ENCODE measurements around the gene RNF2.

RNF2 gene

DNA sequence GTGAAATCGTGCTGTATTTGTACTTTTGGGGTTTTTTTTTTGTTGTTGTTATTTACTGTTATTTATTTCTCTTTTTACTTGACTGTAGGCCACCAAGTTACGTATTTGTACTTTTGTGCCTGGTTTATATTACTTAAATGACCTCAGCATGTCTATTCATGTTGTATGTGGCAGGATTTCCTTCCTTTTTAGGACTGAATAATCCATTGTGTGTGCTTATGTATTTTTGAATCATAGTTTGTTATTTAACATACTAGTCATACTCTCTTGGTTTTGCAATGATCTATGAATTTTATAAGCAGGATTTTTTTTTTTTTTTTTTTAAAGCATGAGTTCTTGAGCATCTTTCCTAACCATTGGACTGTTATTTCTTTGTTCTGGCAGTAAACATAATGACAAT, 51.2 kb downstream of the RNF2 start:
- DNase-seq (ENCODE audit: low read depth): no peak

DNA sequence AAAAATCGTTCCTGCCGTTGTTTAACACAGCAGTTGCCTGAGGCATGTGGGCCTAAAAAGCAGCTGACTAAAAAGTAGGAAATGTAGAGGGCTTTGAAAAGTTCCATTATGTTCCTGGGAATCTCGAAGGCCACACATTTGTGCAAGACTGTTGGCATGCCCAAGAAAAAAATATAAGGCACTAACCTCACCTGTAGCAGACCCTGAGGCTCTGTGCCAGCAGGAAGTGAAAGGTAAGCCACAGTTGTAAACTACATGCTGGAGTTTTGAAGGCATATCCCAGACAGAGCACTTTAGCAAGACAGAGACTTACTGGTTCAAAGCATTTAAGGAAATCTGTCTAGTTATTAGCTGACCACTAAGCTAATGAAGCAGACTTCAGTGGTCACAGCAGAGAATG, 58.7 kb downstream of the RNF2 start:
- DNase-seq (ENCODE audit: low read depth): no peak

- no peak for DNase-seq (ENCODE audit: low read depth)
Measured at GRCh38 chr1:185105121-185105520, 59.8 kb downstream of the RNF2 start.

GRCh38 chr1:185108321-185108720, 63.0 kb downstream of the RNF2 start:
- no peak for DNase-seq (ENCODE audit: low read depth)

DNA sequence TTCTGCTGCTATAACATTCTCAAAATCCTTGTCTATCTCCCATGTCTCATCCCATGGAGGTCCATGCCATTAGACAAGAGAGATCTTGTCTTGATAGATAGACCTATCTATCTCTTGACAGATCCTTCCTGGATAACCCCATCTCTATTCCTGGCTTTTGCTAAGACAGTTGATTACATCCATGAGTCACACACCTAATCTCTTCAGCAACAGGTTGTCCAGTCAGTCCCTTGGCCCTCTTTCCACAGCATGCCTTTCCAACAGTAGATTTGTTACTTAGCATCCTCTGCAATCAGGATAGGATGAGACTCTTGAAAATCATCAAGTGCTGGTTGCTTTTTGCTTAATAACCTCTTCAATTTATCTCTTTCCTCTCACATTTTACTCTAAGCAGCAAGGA, 64.8 kb downstream of the RNF2 start:
- no peak for DNase-seq (ENCODE audit: low read depth)

GRCh38 chr1:185111873-185112272, 66.5 kb downstream of the RNF2 start:
- no peak for DNase-seq (ENCODE audit: low read depth)

DNA sequence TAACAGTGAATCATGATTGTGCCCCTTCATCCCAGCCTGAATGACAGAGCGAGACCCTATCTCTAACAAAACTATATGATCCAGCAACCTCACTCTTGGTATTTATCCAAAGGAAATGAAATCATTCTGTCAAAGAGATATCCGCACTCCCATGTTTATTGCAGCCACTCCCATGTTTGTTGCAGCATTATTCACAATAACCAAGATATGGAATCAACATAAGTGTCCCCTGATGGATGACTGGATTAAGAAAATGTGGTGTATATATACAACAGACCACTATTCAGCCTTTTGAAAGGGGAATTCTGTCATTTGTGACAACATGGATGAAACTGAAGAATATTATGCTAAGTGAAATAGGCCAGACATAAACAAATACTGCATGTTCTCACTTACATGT, 67.0 kb downstream of the RNF2 start:
- DNase-seq (ENCODE audit: low read depth): no peak

DNA sequence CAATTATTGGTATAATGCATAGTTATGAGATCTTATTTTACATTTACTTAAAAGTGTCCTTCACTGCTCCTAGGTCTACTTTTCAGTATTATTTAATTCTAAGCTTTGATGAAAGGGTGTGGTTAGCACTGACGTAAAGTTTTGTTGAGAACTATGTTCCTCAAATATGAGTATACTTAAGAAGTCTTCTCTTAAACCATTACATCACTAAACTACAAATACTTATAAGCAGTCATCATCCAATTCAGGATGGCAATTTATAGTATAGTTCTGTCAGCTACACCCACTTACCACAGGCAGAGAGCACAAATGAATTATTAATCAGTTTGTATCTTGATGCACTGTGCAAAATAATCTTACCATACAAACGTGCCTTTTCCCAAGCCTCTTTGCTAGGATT, 84.3 kb downstream of the RNF2 start:
- no peak for DNase-seq (ENCODE audit: low read depth)

DNA sequence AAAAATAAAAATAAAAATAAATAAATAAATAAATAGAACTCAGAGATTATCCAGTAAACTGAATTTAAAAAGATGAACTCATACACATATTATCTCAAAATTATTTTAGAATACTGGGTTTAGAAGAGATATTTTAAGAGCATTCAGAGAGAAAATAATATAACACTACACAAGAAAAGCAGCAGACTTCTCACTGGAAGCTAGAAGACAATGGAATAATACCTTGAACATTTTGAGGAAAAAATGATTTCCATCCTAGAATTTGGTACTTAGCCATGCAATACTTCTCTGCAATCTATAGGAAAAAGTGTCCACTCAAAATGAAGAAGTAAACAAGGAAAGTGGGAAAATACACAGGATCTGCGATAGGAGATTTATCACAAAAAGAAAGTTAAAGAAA, 87.2 kb downstream of the RNF2 start:
- DNase-seq (ENCODE audit: low read depth): no peak

- no peak for DNase-seq (ENCODE audit: low read depth)
Measured at GRCh38 chr1:185137896-185138545, 92.7 kb downstream of the RNF2 start.

DNA sequence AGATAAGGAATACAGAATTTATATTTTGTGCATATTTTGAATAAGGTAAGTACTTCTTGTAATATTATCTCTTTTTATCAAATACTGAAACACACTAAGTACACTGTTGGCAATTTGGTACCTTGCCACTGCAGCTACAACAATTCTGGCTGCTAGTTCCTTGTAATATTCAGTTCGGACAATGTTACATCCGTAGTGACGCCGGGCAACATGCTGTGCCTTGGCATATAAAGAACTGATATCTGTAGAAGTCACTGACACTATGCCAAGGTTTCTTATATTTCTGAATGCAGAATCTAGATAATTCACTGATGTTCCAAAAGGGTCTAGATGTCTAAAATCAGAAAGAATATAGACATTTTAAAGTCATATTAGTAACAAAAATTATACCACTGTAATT, 93.9 kb downstream of the RNF2 start:
- no peak for DNase-seq (ENCODE audit: low read depth)

GRCh38 chr1:185144233-185144632, 98.9 kb downstream of the RNF2 start:
- no peak for DNase-seq (ENCODE audit: low read depth)

DNA sequence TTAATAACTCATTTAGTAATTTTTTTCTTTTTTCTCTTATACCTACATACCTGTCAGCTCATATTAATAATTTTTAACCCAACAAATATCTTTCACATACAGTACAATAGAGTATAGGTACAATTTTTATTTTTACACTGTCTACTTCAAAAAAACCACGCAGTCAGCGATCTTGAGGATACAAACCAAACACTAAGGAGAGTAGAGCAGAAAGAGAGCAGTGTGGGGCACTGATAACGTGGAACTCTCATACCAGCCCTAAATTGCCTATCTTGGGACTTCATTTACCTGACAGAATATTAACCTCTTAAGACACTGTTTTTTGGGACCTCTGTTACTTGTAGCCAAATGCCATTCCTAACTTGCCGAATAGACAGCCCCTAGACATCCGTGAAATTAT, 105.9 kb downstream of the RNF2 start:
- no peak for DNase-seq (ENCODE audit: low read depth)

Measured in T follicular helper cell (primary cell).